IPS-18a (cell line): ENCODE results near the gene RNU5D-1.

Experiments
- H3K27ac ChIP-seq: one replicate; pipeline ENCODE4 v1.5.1; 2013; ENCODE audit warnings: low read length
- H3K27me3 ChIP-seq: one replicate; pipeline ENCODE4 v1.6.1; 2013; ENCODE audit warnings: mild to moderate bottlenecking, low read length; ENCODE audit not compliant: control insufficient read depth, insufficient read depth
- H3K36me3 ChIP-seq: one replicate; pipeline ENCODE4 v1.6.1; 2013; ENCODE audit warnings: low read depth, low read length; ENCODE audit not compliant: control insufficient read depth
- H3K4me1 ChIP-seq: one replicate; pipeline ENCODE4 v1.6.1; 2013; ENCODE audit warnings: low read depth, low read length; ENCODE audit not compliant: control insufficient read depth
- H3K4me3 ChIP-seq: one replicate; pipeline ENCODE4 v1.5.1; 2013; ENCODE audit warnings: low read length
- H3K9ac ChIP-seq: one replicate; pipeline ENCODE4 v1.6.1; 2013; ENCODE audit warnings: mild to moderate bottlenecking, low read length, moderate library complexity
- H3K9me3 ChIP-seq: one replicate; pipeline ENCODE4 v1.6.1; 2013; ENCODE audit warnings: low read depth, low read length; ENCODE audit not compliant: control insufficient read depth

RNU5D-1 gene

DNA sequence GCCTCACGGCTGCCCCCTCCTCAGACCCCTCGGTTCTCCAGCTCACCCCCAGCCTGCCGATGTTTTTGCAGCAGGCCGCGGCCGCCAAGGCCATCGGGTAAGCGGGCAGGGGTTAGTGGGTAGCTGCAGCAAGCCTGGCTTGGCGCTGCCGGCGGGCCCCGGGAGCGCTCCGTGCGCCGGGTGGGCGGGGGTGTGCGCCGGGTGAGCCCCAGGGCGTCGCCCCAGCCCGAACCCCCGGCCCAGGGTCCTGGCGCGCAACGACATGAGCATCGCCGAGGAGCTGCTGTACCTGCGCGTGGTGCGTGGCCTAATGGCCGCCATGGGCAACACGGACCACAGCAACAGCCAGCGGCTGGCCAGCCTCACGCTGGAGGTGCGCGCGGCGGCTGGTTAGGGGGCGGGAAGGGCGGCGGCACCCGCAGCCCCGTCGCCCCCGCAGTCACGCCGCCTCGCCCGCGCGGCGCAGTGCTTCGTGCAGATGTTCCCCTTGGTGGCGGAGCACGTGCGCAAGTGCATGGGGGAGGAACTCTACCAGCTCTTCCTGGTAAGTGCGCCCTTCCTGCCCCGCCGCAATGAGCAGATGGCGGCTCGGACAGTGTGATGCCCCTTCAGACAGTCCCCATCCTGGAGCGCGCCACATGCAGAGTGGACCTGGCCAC lies 6.5 kb downstream of the RNU5D-1 start:
- H3K4me3 ChIP-seq, result no peak overlapping the region
- H3K27ac ChIP-seq, result no peak overlapping the region
- no peaks in the 10 kb centered on the region for H3K36me3 ChIP-seq
- H3K9ac ChIP-seq, result no peak overlapping the region
- H3K9me3 ChIP-seq, result no peaks in the 10 kb centered on the region
- H3K4me1 ChIP-seq, result no peaks in the 10 kb centered on the region
- H3K27me3 ChIP-seq, result no peaks in the 10 kb centered on the region

GRCh38 chr1:44723496-44724295 lies 7.3 kb downstream of the RNU5D-1 start:
- Histone ChIP-seq H3K9ac (no peak overlapping the region), H3K9me3 (no peaks in the 10 kb centered on the region), H3K27me3 (no peaks in the 10 kb centered on the region), H3K4me1 (no peaks in the 10 kb centered on the region), H3K4me3 (no peak overlapping the region), H3K27ac (no peak overlapping the region), H3K36me3 (no peaks in the 10 kb centered on the region)

GRCh38 chr1:44723064-44723463 lies 7.9 kb downstream of the RNU5D-1 start:
- Histone ChIP-seq H3K4me3 (no peak overlapping the region), H3K27ac (no peak overlapping the region), H3K9me3 (no peaks in the 10 kb centered on the region), H3K4me1 (no peaks in the 10 kb centered on the region), H3K9ac (no peak overlapping the region), H3K27me3 (no peaks in the 10 kb centered on the region), H3K36me3 (no peaks in the 10 kb centered on the region)

DNA sequence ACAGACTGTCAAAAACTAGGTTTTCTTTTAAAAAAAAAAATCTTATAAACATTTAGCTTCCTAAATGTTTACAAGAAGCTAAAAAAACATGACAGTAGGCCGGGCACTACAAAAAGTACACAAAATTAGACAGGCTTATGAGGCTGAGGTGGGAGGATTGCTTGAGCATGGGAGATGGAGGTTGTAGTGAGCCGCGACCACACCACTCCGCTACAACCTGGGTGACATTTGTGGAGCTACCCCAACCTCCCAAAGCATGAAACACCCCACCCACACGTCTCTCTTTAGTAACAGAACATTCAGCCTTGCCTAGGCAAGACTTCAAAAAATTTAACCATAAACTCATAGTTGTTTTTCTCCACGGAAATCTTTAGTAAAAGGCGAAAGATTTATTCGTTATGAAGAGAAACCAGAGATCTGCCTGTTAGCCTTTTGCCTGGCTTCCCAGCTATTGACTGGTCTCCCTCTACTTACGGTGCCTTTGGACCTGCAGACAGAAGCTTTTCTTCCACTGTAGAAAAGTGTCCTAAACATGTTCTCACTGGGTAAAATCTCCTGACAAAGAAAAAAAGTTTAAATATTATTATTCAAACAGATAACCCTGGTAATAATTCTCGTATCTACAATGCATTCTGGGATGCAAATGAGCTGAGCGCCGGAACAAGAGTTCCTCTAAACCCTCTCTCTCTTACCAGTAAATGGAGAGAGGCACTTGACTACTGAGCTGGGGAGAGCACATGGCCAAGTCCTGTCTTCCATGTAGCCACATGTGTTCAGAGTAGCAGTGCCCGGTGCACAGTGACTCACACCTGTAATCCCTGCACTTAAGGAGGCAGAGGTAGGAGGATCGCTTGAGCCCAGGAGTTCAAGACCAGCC lies 9.2 kb downstream of the RNU5D-1 start:
- Histone ChIP-seq H3K9me3 (no peaks in the 10 kb centered on the region), H3K4me3 (no peak overlapping the region), H3K36me3 (no peaks in the 10 kb centered on the region), H3K4me1 (no peaks in the 10 kb centered on the region), H3K27me3 (no peaks in the 10 kb centered on the region), H3K27ac (peak overlapping the region; percentile 92), H3K9ac (peak overlapping the region; percentile 62)

GRCh38 chr1:44720281-44720680 lies 10.7 kb downstream of the RNU5D-1 start:
- Histone ChIP-seq H3K9me3 (no peaks in the 10 kb centered on the region), H3K36me3 (no peaks in the 10 kb centered on the region), H3K27me3 (no peaks in the 10 kb centered on the region), H3K4me1 (peaks cover under 1% of the 10 kb centered on the region), H3K9ac (no peak overlapping the region), H3K4me3 (no peak overlapping the region), H3K27ac (no peak overlapping the region)

DNA sequence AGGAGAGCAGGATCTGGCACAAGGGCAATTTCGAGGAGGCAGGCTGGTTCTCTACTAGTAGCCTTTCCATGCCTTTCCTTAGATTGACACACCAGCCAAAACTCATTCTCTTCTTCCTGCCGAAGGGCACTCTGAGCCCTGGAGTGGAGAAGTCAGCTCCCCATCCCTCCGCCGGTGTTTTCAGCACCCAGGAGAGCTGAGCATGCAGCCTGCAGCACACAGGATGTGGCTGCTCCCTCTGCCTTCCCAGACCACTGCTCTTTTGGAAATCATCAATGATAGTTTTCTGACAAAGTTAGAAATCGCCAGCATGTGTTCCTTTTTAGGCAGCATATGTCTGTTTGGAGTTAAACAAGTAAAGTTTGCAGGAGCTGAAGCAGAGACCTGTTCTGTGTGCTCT lies 11.7 kb downstream of the RNU5D-1 start:
- Histone ChIP-seq H3K9me3 (no peaks in the 10 kb centered on the region), H3K36me3 (no peaks in the 10 kb centered on the region), H3K27ac (no peak overlapping the region), H3K4me1 (peaks cover 3% of the 10 kb centered on the region), H3K27me3 (no peaks in the 10 kb centered on the region), H3K9ac (no peak overlapping the region), H3K4me3 (no peak overlapping the region)

GRCh38 chr1:44718091-44718490 lies 12.9 kb downstream of the RNU5D-1 start:
- Histone ChIP-seq H3K9ac (no peak overlapping the region), H3K4me1 (peaks cover 3% of the 10 kb centered on the region), H3K9me3 (no peaks in the 10 kb centered on the region), H3K4me3 (no peak overlapping the region), H3K27me3 (no peaks in the 10 kb centered on the region), H3K27ac (no peak overlapping the region), H3K36me3 (no peaks in the 10 kb centered on the region)

GRCh38 chr1:44717653-44718052 lies 13.3 kb downstream of the RNU5D-1 start:
- H3K9me3 ChIP-seq, result no peaks in the 10 kb centered on the region
- H3K27me3 ChIP-seq, result no peaks in the 10 kb centered on the region
- H3K36me3 ChIP-seq, result no peaks in the 10 kb centered on the region
- no peak overlapping the region for H3K9ac ChIP-seq
- no peak overlapping the region for H3K27ac ChIP-seq
- H3K4me1 ChIP-seq, result peaks cover 3% of the 10 kb centered on the region
- no peak overlapping the region for H3K4me3 ChIP-seq

DNA sequence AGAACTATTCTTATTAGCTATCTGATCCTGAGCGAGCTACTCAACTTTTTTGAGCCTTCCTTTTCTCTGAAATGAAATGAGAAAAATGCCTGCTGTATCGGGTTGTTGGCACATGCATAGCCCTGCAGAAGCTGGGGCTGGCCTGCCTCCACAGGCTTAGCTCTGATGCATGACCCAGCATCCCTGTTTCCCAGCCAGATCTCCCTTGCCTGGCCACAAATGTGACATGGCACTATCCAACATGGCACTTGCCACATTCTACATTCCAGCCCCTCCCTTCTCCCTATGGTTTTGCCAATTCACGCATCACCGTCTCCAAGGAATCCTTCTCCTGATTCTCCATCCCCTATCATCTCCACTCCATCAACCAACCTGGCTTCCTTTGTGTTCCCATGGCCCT lies 13.8 kb downstream of the RNU5D-1 start:
- H3K4me1 ChIP-seq, result peaks cover 3% of the 10 kb centered on the region
- H3K9ac ChIP-seq, result no peak overlapping the region
- no peak overlapping the region for H3K4me3 ChIP-seq
- H3K36me3 ChIP-seq, result no peaks in the 10 kb centered on the region
- no peak overlapping the region for H3K27ac ChIP-seq
- no peaks in the 10 kb centered on the region for H3K27me3 ChIP-seq
- H3K9me3 ChIP-seq, result no peaks in the 10 kb centered on the region

GRCh38 chr1:44714944-44715571 lies 15.9 kb downstream of the RNU5D-1 start:
- H3K4me1 ChIP-seq, result peaks cover 3% of the 10 kb centered on the region
- no peaks in the 10 kb centered on the region for H3K36me3 ChIP-seq
- no peak overlapping the region for H3K4me3 ChIP-seq
- H3K27me3 ChIP-seq, result no peaks in the 10 kb centered on the region
- H3K9me3 ChIP-seq, result no peaks in the 10 kb centered on the region
- H3K9ac ChIP-seq, result no peak overlapping the region
- no peak overlapping the region for H3K27ac ChIP-seq

- no peak overlapping the region for H3K9ac ChIP-seq
- H3K27me3 ChIP-seq, result no peaks in the 10 kb centered on the region
- H3K36me3 ChIP-seq, result no peaks in the 10 kb centered on the region
- H3K4me3 ChIP-seq, result no peak overlapping the region
- H3K9me3 ChIP-seq, result no peaks in the 10 kb centered on the region
- H3K4me1 ChIP-seq, result peaks cover 3% of the 10 kb centered on the region
- no peak overlapping the region for H3K27ac ChIP-seq
Measured at GRCh38 chr1:44714532-44714931, 16.4 kb downstream of the RNU5D-1 start.
